GM06990 (cell line): ENCODE results near the gene CHST11.

Experiments used
- DNase-seq: peaks from one replicate; pipeline ENCODE4 v3.0.0-alpha.2; 2011; ENCODE audit not compliant: insufficient read length; ENCODE audit errors: extremely low read depth
- H3K27me3 ChIP-seq: replicated peaks from 2 replicates; pipeline ENCODE4 v1.6.0; 2011; ENCODE audit warnings: low read length; ENCODE audit not compliant: control insufficient read depth, insufficient read depth
- H3K36me3 ChIP-seq: 2 replicates; pipeline ENCODE4 v1.5.1; 2011; ENCODE audit warnings: low read length; ENCODE audit not compliant: control insufficient read depth, insufficient read depth
- H3K4me3 ChIP-seq: replicated peaks from 2 replicates; pipeline ENCODE4 v1.5.1; 2011; ENCODE audit warnings: low read depth, mild to moderate bottlenecking, control low read depth, low read length
- CTCF ChIP-seq: IDR thresholded peaks from 2 replicates; pipeline ENCODE4 v1.5.1; 2011; ENCODE audit warnings: low read length, control low read depth, mild to moderate bottlenecking, inconsistent platforms; ENCODE audit not compliant: insufficient read depth, poor library complexity, severe bottlenecking

Gene CHST11

DNA sequence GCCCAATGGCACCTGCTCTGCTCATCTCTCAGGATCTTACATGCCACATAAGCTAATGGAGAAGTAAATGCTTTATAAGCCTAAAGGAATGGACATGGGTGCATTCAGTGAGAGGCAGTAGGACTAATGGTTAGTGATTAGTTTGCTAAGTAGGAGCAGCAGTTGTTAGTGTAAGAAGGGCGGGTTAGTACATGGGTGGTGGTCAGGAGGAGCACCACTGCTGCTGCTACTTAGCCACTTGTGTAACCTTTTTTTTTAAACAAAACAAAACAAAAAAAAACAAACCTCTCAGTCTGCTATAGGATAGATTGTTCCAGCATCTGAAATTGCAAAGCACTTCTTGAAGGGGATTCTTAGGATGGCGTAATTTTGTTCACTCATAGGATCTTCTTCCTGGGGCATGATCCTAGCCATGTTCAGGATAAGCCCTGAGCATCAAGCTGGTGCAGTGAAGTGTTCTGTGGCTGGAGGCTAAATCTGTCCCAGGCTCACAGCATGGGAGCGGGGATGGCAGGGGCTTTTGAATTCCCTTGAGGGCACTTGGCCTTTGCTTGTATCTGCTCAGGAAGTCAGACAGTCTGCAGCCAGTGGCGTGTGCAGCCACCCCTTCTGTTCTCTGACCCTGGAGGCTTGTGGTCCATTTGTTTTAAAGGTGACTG lies 63.6 kb downstream of the CHST11 start:
- no peak for TF ChIP-seq CTCF
- peak; percentile 32 for DNase-seq
- Histone ChIP-seq H3K27me3 (no peaks in the 10 kb centered on the region), H3K4me3 (no peak overlapping the region), H3K36me3 (no peaks in the 10 kb centered on the region)

GRCh38 chr12:104521731-104522130 lies 65.0 kb downstream of the CHST11 start:
- H3K4me3 ChIP-seq, result no peak overlapping the region
- no peaks in the 10 kb centered on the region for H3K36me3 ChIP-seq
- DNase-seq, result no peak
- no peak for TF ChIP-seq CTCF
- H3K27me3 ChIP-seq, result no peaks in the 10 kb centered on the region

- no peak for DNase-seq
- Histone ChIP-seq H3K27me3 (no peaks in the 10 kb centered on the region), H3K36me3 (no peaks in the 10 kb centered on the region), H3K4me3 (no peak overlapping the region)
- no peak for TF ChIP-seq CTCF
Observed at GRCh38 chr12:104522985-104523722, 66.4 kb downstream of the CHST11 start.

- no peaks in the 10 kb centered on the region for H3K36me3 ChIP-seq
- no peak overlapping the region for H3K4me3 ChIP-seq
Observed at GRCh38 chr12:104524034-104524832, 67.5 kb downstream of the CHST11 start.

GRCh38 chr12:104526320-104526719 lies 69.6 kb downstream of the CHST11 start:
- no peaks in the 10 kb centered on the region for H3K27me3 ChIP-seq
- no peak overlapping the region for H3K4me3 ChIP-seq
- H3K36me3 ChIP-seq, result no peaks in the 10 kb centered on the region
- no peak for TF ChIP-seq CTCF
- DNase-seq, result no peak

More at GRCh38 chr12:104524034-104524832, 67.5 kb downstream of the CHST11 start:
- no peak for DNase-seq
- TF ChIP-seq CTCF, result no peak
- no peaks in the 10 kb centered on the region for H3K27me3 ChIP-seq
